Measurements from ENCODE around the gene LTBP1. TPM values are rescaled to one million over a fixed set of nuclear protein-coding genes. Genes with fewer than 3 reads are reported as not detected.

The LTBP1 gene
- total RNA-seq, 1 donor from 2014 or later, result 205 TPM

GRCh38 chr2:33009249-33009648 lies 62.5 kb downstream of the LTBP1 start:
- DNase-seq (ENCODE audit: low spot score), result no peak

- no peak for DNase-seq (ENCODE audit: low spot score)
These were observed 64.6 kb downstream of the LTBP1 start for GRCh38 chr2:33011373-33011772.

GRCh38 chr2:33011941-33012340 lies 65.2 kb downstream of the LTBP1 start:
- DNase-seq (ENCODE audit: low spot score), result no peak

GRCh38 chr2:33013684-33014110 lies 66.9 kb downstream of the LTBP1 start:
- no peak for DNase-seq (ENCODE audit: low spot score)

GRCh38 chr2:33014268-33014667 lies 67.5 kb downstream of the LTBP1 start:
- no peak for DNase-seq (ENCODE audit: low spot score)

GRCh38 chr2:33015421-33016142 lies 68.8 kb downstream of the LTBP1 start:
- DNase-seq (ENCODE audit: low spot score), result peak; percentile 55

- no peak for DNase-seq (ENCODE audit: low spot score)
These were observed 71.5 kb downstream of the LTBP1 start for GRCh38 chr2:33018271-33018670.

- no peak for DNase-seq (ENCODE audit: low spot score)
These were observed 73.0 kb downstream of the LTBP1 start for GRCh38 chr2:33019796-33020195.

GRCh38 chr2:33020883-33021282 lies 74.1 kb downstream of the LTBP1 start:
- DNase-seq (ENCODE audit: low spot score), result no peak

GRCh38 chr2:33021542-33022227 lies 74.9 kb downstream of the LTBP1 start:
- no peak for DNase-seq (ENCODE audit: low spot score)

GRCh38 chr2:33022395-33022985 lies 75.7 kb downstream of the LTBP1 start:
- DNase-seq (ENCODE audit: low spot score), result no peak

GRCh38 chr2:33022989-33023727 lies 76.4 kb downstream of the LTBP1 start:
- DNase-seq (ENCODE audit: low spot score), result no peak

- DNase-seq (ENCODE audit: low spot score), result no peak
These were observed 77.2 kb downstream of the LTBP1 start for GRCh38 chr2:33023728-33024500.

- DNase-seq (ENCODE audit: low spot score), result no peak
These were observed 78.0 kb downstream of the LTBP1 start for GRCh38 chr2:33024758-33025157.

GRCh38 chr2:33029459-33029858 lies 82.7 kb downstream of the LTBP1 start:
- no peak for DNase-seq (ENCODE audit: low spot score)

GRCh38 chr2:33029926-33030325 lies 83.2 kb downstream of the LTBP1 start:
- no peak for DNase-seq (ENCODE audit: low spot score)

GRCh38 chr2:33030326-33030725 lies 83.6 kb downstream of the LTBP1 start:
- DNase-seq (ENCODE audit: low spot score), result no peak

- DNase-seq (ENCODE audit: low spot score), result no peak
These were observed 85.5 kb downstream of the LTBP1 start for GRCh38 chr2:33032245-33032644.

GRCh38 chr2:33033606-33034081 lies 86.9 kb downstream of the LTBP1 start:
- no peak for DNase-seq (ENCODE audit: low spot score)

GRCh38 chr2:33034784-33035183 lies 88.0 kb downstream of the LTBP1 start:
- DNase-seq (ENCODE audit: low spot score), result no peak

GRCh38 chr2:33038230-33038629 lies 91.5 kb downstream of the LTBP1 start:
- no peak for DNase-seq (ENCODE audit: low spot score)
